ENCODE measurements around the gene LRP1. TPM values are rescaled to one million over a fixed set of nuclear protein-coding genes. Genes with fewer than 3 reads are reported as not detected.

The LRP1 gene
- total RNA-seq, 1 donor from 2014 or later, result 62.7 TPM

DNA sequence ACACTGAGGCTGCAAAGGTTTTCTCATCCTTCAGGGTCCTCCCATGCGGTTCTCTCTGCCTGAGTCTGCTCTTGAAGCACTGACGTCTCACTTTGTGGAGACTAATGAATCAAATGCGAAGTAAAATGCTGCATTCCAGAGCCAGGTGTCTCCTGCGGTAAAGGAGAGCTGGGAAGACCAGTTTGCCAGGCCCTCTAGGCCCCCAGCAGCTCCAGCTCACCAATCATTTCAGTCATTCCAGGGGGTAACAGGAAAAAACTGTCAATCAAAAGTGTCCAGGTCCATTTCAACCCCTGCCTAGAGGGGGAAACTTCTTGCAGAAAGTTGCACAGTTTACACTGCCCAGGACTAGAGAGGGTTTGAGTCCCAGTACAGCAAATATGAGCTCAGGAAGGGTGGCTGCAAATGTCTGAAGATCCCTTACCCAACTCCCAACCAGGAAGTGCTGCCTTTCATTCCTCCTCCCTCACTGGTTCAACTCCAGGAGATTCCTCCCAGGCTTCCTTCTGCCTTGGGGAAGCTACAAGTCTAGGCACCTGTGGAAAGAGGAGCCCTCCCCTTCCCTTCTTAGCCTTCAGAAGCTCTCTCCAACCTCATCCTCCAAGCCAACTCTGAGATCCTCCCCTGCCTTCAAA lies 85.6 kb downstream of the LRP1 start:
- Mint-ChIP-seq H3K36me3 (ENCODE audit: low read depth) (no peaks in the 10 kb centered on the region), H3K4me1 (peaks cover 35% of the 10 kb centered on the region), H3K4me3 (peak overlapping the region; percentile 85), H3K9me3 (no peaks in the 10 kb centered on the region), H3K27ac (ENCODE audit: unreplicated experiment) (no peak overlapping the region), H3K27me3 (ENCODE audit: low read depth) (peaks cover 55% of the 10 kb centered on the region)
- DNase-seq (ENCODE audit: low read depth, low spot score), result no peak
- TF ChIP-seq, protein P1, sequence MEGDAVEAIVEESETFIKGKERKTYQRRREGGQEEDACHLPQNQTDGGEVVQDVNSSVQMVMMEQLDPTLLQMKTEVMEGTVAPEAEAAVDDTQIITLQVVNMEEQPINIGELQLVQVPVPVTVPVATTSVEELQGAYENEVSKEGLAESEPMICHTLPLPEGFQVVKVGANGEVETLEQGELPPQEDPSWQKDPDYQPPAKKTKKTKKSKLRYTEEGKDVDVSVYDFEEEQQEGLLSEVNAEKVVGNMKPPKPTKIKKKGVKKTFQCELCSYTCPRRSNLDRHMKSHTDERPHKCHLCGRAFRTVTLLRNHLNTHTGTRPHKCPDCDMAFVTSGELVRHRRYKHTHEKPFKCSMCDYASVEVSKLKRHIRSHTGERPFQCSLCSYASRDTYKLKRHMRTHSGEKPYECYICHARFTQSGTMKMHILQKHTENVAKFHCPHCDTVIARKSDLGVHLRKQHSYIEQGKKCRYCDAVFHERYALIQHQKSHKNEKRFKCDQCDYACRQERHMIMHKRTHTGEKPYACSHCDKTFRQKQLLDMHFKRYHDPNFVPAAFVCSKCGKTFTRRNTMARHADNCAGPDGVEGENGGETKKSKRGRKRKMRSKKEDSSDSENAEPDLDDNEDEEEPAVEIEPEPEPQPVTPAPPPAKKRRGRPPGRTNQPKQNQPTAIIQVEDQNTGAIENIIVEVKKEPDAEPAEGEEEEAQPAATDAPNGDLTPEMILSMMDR (conservative IDR thresholded peaks at IDR 0.05), result no peak

DNA sequence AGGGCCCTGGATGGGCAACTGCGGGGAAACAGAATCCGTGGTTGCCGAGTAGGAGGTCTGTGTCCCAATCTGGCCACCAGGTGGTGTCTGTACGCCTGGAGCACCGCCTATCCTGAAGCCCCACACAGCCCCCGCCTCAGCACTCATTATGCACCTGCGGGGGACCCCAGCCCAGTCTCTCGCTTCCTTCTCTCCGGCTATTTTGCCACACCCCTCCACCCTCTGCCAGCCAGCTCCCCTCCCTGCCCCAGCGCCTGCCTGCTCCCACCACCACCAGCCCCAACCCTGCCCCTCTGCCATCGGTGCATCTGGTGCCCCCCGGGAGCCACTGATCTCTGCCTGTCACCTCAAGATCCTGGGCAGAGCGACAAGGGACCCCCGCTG lies 86.1 kb downstream of the LRP1 start:
- peak overlapping the region; percentile 85 for H3K4me3 Mint-ChIP-seq
- no peaks in the 10 kb centered on the region for H3K36me3 Mint-ChIP-seq (ENCODE audit: low read depth)
- peaks cover 39% of the 10 kb centered on the region for H3K4me1 Mint-ChIP-seq
- TF ChIP-seq, protein P1 (conservative IDR thresholded peaks at IDR 0.05), result peak; percentile 77
- no peak overlapping the region for H3K27ac Mint-ChIP-seq (ENCODE audit: unreplicated experiment)
- H3K27me3 Mint-ChIP-seq (ENCODE audit: low read depth), result peaks cover 61% of the 10 kb centered on the region
- H3K9me3 Mint-ChIP-seq, result no peaks in the 10 kb centered on the region
- peak; percentile 71 for DNase-seq (ENCODE audit: low read depth, low spot score)

DNA sequence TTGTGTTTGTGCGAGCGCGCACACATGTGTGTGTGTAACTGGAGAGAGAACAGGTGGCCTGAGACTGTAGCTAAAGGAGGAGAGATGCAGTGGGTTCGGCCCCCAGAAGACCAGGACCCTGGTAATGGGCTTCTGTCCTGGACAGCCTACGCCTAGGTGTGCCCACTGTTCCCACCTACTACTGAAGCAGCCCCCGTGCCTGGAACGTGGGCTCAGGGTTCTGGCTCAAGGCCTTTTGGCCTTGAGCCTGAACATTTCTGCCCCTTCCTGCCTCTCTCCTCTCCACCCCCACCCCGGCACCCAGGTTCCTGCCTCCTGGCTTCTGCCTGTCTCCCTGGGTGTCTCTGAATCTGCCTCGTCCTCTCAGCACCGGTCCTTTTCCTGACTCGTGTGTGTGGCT lies 86.8 kb downstream of the LRP1 start:
- Mint-ChIP-seq H3K4me1 (peaks cover 43% of the 10 kb centered on the region), H3K9me3 (no peaks in the 10 kb centered on the region), H3K36me3 (ENCODE audit: low read depth) (no peaks in the 10 kb centered on the region), H3K27me3 (ENCODE audit: low read depth) (peaks cover 67% of the 10 kb centered on the region), H3K27ac (ENCODE audit: unreplicated experiment) (no peak overlapping the region), H3K4me3 (peak overlapping the region; percentile 43)
- DNase-seq (ENCODE audit: low read depth, low spot score), result no peak
- TF ChIP-seq, protein P1 (conservative IDR thresholded peaks at IDR 0.05), result no peak

DNA sequence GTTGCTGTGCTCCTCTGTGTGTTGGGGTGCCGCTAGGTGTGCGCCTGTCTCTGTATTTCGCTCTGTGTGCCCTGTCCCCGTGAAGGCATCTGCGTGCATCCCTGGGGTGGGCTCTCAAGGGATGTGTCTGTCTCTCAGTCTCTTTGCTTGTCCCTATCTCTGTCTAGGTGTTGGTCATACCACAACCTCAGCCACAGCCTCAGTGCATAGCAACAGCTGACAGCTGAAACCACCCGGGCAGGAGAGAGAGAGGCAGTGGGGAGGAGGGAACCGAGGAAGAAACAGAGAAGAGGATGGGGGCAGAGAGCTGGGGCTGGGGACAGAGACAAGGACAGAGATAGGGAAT lies 87.4 kb downstream of the LRP1 start:
- Mint-ChIP-seq H3K4me3 (peak overlapping the region; percentile 43), H3K27ac (ENCODE audit: unreplicated experiment) (no peak overlapping the region), H3K36me3 (ENCODE audit: low read depth) (no peaks in the 10 kb centered on the region), H3K9me3 (no peaks in the 10 kb centered on the region), H3K4me1 (peaks cover 45% of the 10 kb centered on the region), H3K27me3 (ENCODE audit: low read depth) (peaks cover 70% of the 10 kb centered on the region)
- no peak for DNase-seq (ENCODE audit: low read depth, low spot score)
- TF ChIP-seq, protein P1 (conservative IDR thresholded peaks at IDR 0.05), result no peak

DNA sequence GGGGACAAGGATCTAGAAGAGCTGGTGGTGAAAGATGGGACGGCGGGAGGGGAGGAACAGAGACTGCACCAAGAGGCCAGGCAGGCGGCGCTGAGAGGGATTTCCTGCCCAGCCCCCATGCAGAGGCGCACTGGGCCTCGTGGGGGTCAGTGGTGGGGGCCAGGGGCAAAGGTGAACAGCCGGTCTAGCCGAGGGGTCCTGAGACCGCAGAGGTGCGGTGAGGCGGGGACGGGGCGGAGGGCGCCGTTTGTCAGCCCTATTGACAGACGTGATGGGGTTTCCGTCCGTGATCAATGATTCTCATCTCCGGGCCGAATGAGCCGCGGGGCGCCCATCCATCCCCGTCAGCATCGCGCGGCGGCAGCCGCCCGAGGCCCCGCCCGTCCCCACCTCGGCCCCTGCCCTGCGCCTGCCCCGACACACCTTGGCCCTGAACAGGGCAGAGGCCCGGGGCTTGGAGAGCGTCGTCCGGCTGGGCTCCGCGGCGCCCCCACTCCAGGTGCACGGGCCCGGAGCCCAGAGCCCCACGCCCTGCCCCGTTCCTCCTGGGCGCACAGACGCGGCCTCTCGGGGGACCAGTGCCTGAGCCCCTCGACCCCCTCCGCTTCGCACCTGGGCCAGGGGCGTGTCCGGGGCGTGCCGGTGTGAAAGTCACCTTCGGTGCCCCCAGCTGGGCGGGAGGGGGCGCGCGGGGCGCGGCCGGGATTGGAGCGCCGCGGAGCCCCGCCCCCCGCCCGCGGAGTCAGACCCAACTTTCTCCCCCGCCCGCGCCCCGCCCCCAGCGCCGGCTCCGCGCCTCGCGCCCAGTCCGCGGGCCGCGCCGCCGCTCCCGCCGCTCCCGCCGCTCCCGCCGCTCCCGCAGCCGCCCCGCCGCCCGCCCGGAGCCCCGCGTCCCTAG lies 88.0 kb downstream of the LRP1 start, which contains the start of gene NXPH4:
TSS of gene NXPH4 (plus strand) at position 781 of the 898 bp plus-strand sequence. CDS start 176 bp downstream, outside the sequence.
- H3K4me1 Mint-ChIP-seq, result peaks cover 49% of the 10 kb centered on the region

More for the DNA sequence above, 88.0 kb downstream of the LRP1 start, which contains the start of gene NXPH4:
- no peaks in the 10 kb centered on the region for H3K9me3 Mint-ChIP-seq
- H3K4me3 Mint-ChIP-seq, result peak within 1 kb of the TSS; percentile 83
- H3K36me3 Mint-ChIP-seq (ENCODE audit: low read depth), result no peaks in the 10 kb centered on the region
- TF ChIP-seq, protein P1 (conservative IDR thresholded peaks at IDR 0.05), result no peak
- H3K27ac Mint-ChIP-seq (ENCODE audit: unreplicated experiment), result no peak within 1 kb of the TSS
- H3K27me3 Mint-ChIP-seq (ENCODE audit: low read depth), result peaks cover 76% of the 10 kb centered on the region
- no peak for DNase-seq (ENCODE audit: low read depth, low spot score)

Measured in neural crest cell (in vitro differentiated cells).